GM12864 (cell line): ENCODE results near the gene EXOC6.
"Not testable (repeated sequence)": the region's sequence is repeated elsewhere in the genome, so short reads cannot be mapped to it uniquely, and the experiment has no call there.

Source experiments
- DNase-seq: peaks from one replicate; pipeline ENCODE4 v3.0.0-alpha.2; 2011; ENCODE audit warnings: low read depth
- H3K4me3 ChIP-seq: 2 replicates; pipeline ENCODE4 v1.5.1; 2011; ENCODE audit warnings: mild to moderate bottlenecking, low read depth, low read length, control low read depth
- CTCF ChIP-seq: IDR thresholded peaks from 2 replicates; pipeline ENCODE4 v1.5.1; 2011; ENCODE audit warnings: low read depth, mild to moderate bottlenecking, moderate library complexity, low read length, control low read depth, inconsistent platforms; ENCODE audit errors: missing control alignments

EXOC6 gene

GRCh38 chr10:93091960-93092359 is 243.6 kb downstream of the EXOC6 start:
- no peak for DNase-seq
- H3K4me3 ChIP-seq = no peak overlapping the region
- TF ChIP-seq CTCF = no peak

GRCh38 chr10:93095225-93095624 is 246.9 kb downstream of the EXOC6 start:
- no peak for TF ChIP-seq CTCF
- DNase-seq = no peak
- H3K4me3 ChIP-seq = no peak overlapping the region

- no peak overlapping the region for H3K4me3 ChIP-seq
- no peak for DNase-seq
- no peak for TF ChIP-seq CTCF
Measured at GRCh38 chr10:93096901-93097300, 248.6 kb downstream of the EXOC6 start.

- TF ChIP-seq CTCF = no peak
- H3K4me3 ChIP-seq = no peak overlapping the region
- no peak for DNase-seq
Measured at GRCh38 chr10:93097386-93097785, 249.1 kb downstream of the EXOC6 start.

GRCh38 chr10:93098816-93099215 is 250.5 kb downstream of the EXOC6 start:
- no peak overlapping the region for H3K4me3 ChIP-seq
- TF ChIP-seq CTCF = no peak
- DNase-seq = no peak

GRCh38 chr10:93099670-93100069 is 251.3 kb downstream of the EXOC6 start:
- DNase-seq = no peak
- H3K4me3 ChIP-seq = no peak overlapping the region
- no peak for TF ChIP-seq CTCF

GRCh38 chr10:93101148-93101547 is 252.8 kb downstream of the EXOC6 start:
- not testable (repeated sequence) for DNase-seq, H3K4me3 ChIP-seq

GRCh38 chr10:93103953-93104352 is 255.6 kb downstream of the EXOC6 start:
- DNase-seq = no peak
- H3K4me3 ChIP-seq = no peak overlapping the region
- no peak for TF ChIP-seq CTCF
